CD14-positive monocyte (primary cell): ENCODE measurements around the gene PLAAT4. TPM values are rescaled to one million over a fixed set of nuclear protein-coding genes. Genes with fewer than 3 reads are reported as not detected.

Experiments used
- DNase-seq, 3 donors: peaks; one replicate each; pipeline ENCODE4 v3.0.0-alpha.2; 2011 to 2022
- H2AFZ ChIP-seq: 2 replicates; pipeline ENCODE4 v1.6.0; 2012; ENCODE audit warnings: mild to moderate bottlenecking, low read depth, low read length, inconsistent platforms; ENCODE audit not compliant: insufficient read depth, poor library complexity, severe bottlenecking
- H3K27ac ChIP-seq, 2 donors: 1 replicate in 1 of 2; 2 replicates in 1 of 2; pipeline ENCODE4 v1.5.1; 2012 to 2013; ENCODE audit warnings: low read length in 2 of 2, control low read depth in 1 of 2, inconsistent platforms in 1 of 2, low read depth in 1 of 2, mild to moderate bottlenecking in 1 of 2
- H3K27me3 ChIP-seq, 2 donors: one replicate each; pipeline versions ENCODE4 v1.6.0 to v1.6.1; 2011 to 2013; ENCODE audit warnings: low read length in 2 of 2; ENCODE audit not compliant: control insufficient read depth in 2 of 2, insufficient read depth in 2 of 2
- H3K36me3 ChIP-seq, 2 donors: replicated peaks in 1 of 2; 1 replicate in 1 of 2; 2 replicates in 1 of 2; pipeline versions ENCODE4 v1.5.1 to v1.6.1; 2012 to 2013; ENCODE audit warnings: low read length in 2 of 2, control low read depth in 1 of 2, inconsistent platforms in 1 of 2, mild to moderate bottlenecking in 1 of 2; ENCODE audit not compliant: insufficient read depth in 2 of 2, control insufficient read depth in 1 of 2
- H3K4me1 ChIP-seq, 2 donors: 1 replicate in 1 of 2; 2 replicates in 1 of 2; pipeline versions ENCODE4 v1.5.1 to v1.6.1; 2012 to 2013; ENCODE audit warnings: low read length in 2 of 2, control low read depth in 1 of 2, inconsistent platforms in 1 of 2, mild to moderate bottlenecking in 1 of 2, moderate library complexity in 1 of 2; ENCODE audit not compliant: insufficient read depth in 2 of 2, control insufficient read depth in 1 of 2
- H3K4me2 ChIP-seq: replicated peaks from 2 replicates; pipeline ENCODE3; 2012; ENCODE audit warnings: low read length, moderate library complexity, mild to moderate bottlenecking; ENCODE audit not compliant: poor library complexity, severe bottlenecking; ENCODE audit errors: extremely low read depth
- H3K4me3 ChIP-seq, 3 experiments: fragments of 200-600 bp in 1 of 3; sonication (generic) in 1 of 3; replicated peaks in 1 of 3; 1 replicate in 2 of 3; 2 replicates in 1 of 3; pipeline ENCODE4 v1.5.1; 2011 to 2013; ENCODE audit warnings: low read length in 3 of 3, mild to moderate bottlenecking in 3 of 3, control low read depth in 2 of 3, low read depth in 2 of 3, inconsistent platforms in 1 of 3, moderate library complexity in 1 of 3
- H3K79me2 ChIP-seq: 2 replicates; pipeline ENCODE4 v1.6.0; 2012; ENCODE audit warnings: mild to moderate bottlenecking, control low read depth, inconsistent platforms, low read length, moderate library complexity; ENCODE audit not compliant: insufficient read depth
- H3K9ac ChIP-seq: 2 replicates; pipeline ENCODE4 v1.6.0; 2017; ENCODE audit warnings: low read length, mild to moderate bottlenecking; ENCODE audit not compliant: insufficient read depth, poor library complexity, severe bottlenecking
- H3K9me3 ChIP-seq, 2 donors: replicated peaks in 1 of 2; 1 replicate in 1 of 2; 2 replicates in 1 of 2; pipeline versions ENCODE4 v1.5.1 to v1.6.1; 2012 to 2013; ENCODE audit warnings: low read length in 2 of 2, control low read depth in 1 of 2; ENCODE audit not compliant: control insufficient read depth in 1 of 2, insufficient read depth in 1 of 2
- H4K20me1 ChIP-seq: 2 replicates; pipeline ENCODE4 v1.6.0; 2012; ENCODE audit warnings: mild to moderate bottlenecking, low read length, control low read depth, moderate library complexity; ENCODE audit not compliant: insufficient read depth
- H3K27ac Mint-ChIP-seq, 7 donors: one replicate each; pipeline ENCODE4 v1.8.0; 2020; ENCODE audit warnings: mild to moderate bottlenecking in 7 of 7, mixed read lengths in 7 of 7, moderate library complexity in 6 of 7, inconsistent platforms in 2 of 7
- H3K27me3 Mint-ChIP-seq, 3 donors: one replicate each; pipeline ENCODE4 v1.8.0; 2021 to 2022; ENCODE audit warnings: low read depth in 3 of 3, mild to moderate bottlenecking in 3 of 3, mixed read lengths in 3 of 3, moderate library complexity in 3 of 3, inconsistent platforms in 1 of 3
- H3K36me3 Mint-ChIP-seq, 2 donors: one replicate each; pipeline ENCODE4 v1.8.0; 2020; ENCODE audit warnings: mixed read lengths in 2 of 2, inconsistent platforms in 1 of 2, mild to moderate bottlenecking in 1 of 2
- H3K4me1 Mint-ChIP-seq: one replicate; pipeline ENCODE4 v1.8.0; 2020; ENCODE audit warnings: mild to moderate bottlenecking, mixed read lengths
- H3K4me3 Mint-ChIP-seq, 2 donors: one replicate each; pipeline ENCODE4 v1.8.0; 2020; ENCODE audit warnings: mild to moderate bottlenecking in 2 of 2, mixed read lengths in 2 of 2, moderate library complexity in 1 of 2
- H3K9me3 Mint-ChIP-seq, 7 donors: one replicate each; pipeline ENCODE4 v1.8.0; 2020 to 2022; ENCODE audit warnings: mixed read lengths in 7 of 7, mild to moderate bottlenecking in 6 of 7, moderate library complexity in 6 of 7, inconsistent platforms in 2 of 7
- CTCF ChIP-seq: fragments of 200-600 bp; IDR thresholded peaks from one replicate; pipeline ENCODE4 v1.8.0; 2022; ENCODE audit warnings: antibody characterized with exemption, mild to moderate bottlenecking
- WGBS: methylation state at CpG from one replicate; pipeline ENCODE4 v1.1.5; 2013; ENCODE audit warnings: missing lambda C conversion rate; ENCODE audit not compliant: insufficient coverage; 5-methylcytosine and 5-hydroxymethylcytosine counted together
- intact Hi-C, 2 donors: fragments of 100-400 bp; cut with micrococcal nuclease; formaldehyde crosslinking; loops; one replicate each; pipeline versions ENCODE4 v1.15.0 to v1.15.1; 2023
- polyA plus RNA-seq, 3 donors: library from polyadenylated mRNA; depleted of rRNA in 1 of 3; unstranded in 2 of 3; stranded (reverse) in 1 of 3; fragments of 300-500 nt in 2 of 3; fragments of >200 nt in 1 of 3; fragmentation: Illumina TruSeq in 2 of 3; gene quantifications; 1 replicate in 2 of 3; 2 replicates in 1 of 3; pipeline ENCODE4 v1.2.3, GENCODE V29; 2012 to 2021

PLAAT4 gene
- polyA plus RNA-seq, 3 donors, result 55.2 to 119 (median 101) TPM

GRCh38 chr11:63506876-63507275, 29.7 kb upstream of the PLAAT4 start:
- Histone ChIP-seq H3K4me2 (peak overlapping the region; percentile 87), H3K4me3 (peak overlapping the region; percentile 32 to 79 (median 36)), H3K36me3 (peaks cover 29 to 36% of the 10 kb centered on the region in 2 donors), H3K27ac (peak overlapping the region; percentile 43 to 60), H2AFZ (peak overlapping the region; percentile 38), H3K9me3 (no peaks in the 10 kb centered on the region), H3K4me1 (peaks cover 71 to 73% of the 10 kb centered on the region in 2 donors), H4K20me1 (no peaks in the 10 kb centered on the region), H3K79me2 (peaks cover 22% of the 10 kb centered on the region), H3K27me3 (no peaks in the 10 kb centered on the region), H3K9ac (peak overlapping the region; percentile 44)
- WGBS, result no CpG with 5 or more reads among the region's 2 CpGs
- H3K9me3 Mint-ChIP-seq, result peaks cover 0 to 4% (median under 1%) of the 10 kb centered on the region in 7 donors
- peaks cover 0 to 2% (median 0%) of the 10 kb centered on the region in 3 donors for H3K27me3 Mint-ChIP-seq
- H3K4me1 Mint-ChIP-seq, result peaks cover 70% of the 10 kb centered on the region
- DNase-seq, result no peak
- TF ChIP-seq CTCF, result no peak
- peak overlapping the region; percentile 78 to 97 (median 92) for H3K27ac Mint-ChIP-seq
- peak overlapping the region; percentile 77 to 93 for H3K4me3 Mint-ChIP-seq
- peaks cover 30 to 39% of the 10 kb centered on the region in 2 donors for H3K36me3 Mint-ChIP-seq
- intact Hi-C loops, result loop anchor here in 1 of 2 donors (10.0 kb wide), 1 partner anchor 118 kb away; no protein-coding TSS in a partner anchor

GRCh38 chr11:63507511-63507910, 29.1 kb upstream of the PLAAT4 start:
- Histone ChIP-seq H3K4me2 (peak overlapping the region; percentile 87), H3K27ac (peak overlapping the region; percentile 18 to 60), H3K79me2 (peaks cover 22% of the 10 kb centered on the region), H3K36me3 (peaks cover 35 to 42% of the 10 kb centered on the region in 2 donors), H3K9me3 (no peaks in the 10 kb centered on the region), H4K20me1 (no peaks in the 10 kb centered on the region), H2AFZ (no peak overlapping the region), H3K9ac (no peak overlapping the region), H3K4me1 (peaks cover 65 to 66% of the 10 kb centered on the region in 2 donors), H3K4me3 (peak overlapping the region; percentile 0 to 79 (median 18)), H3K27me3 (no peaks in the 10 kb centered on the region)
- DNase-seq, result no peak
- no peak for TF ChIP-seq CTCF
- Mint-ChIP-seq H3K9me3 (no peaks in the 10 kb centered on the region), H3K27ac (peak overlapping the region in 6 of 7 donors; percentile 57 to 97 (median 86)), H3K36me3 (peaks cover 30 to 45% of the 10 kb centered on the region in 2 donors), H3K4me3 (peak overlapping the region; percentile 45 to 93), H3K27me3 (peaks cover 0 to 2% (median 0%) of the 10 kb centered on the region in 3 donors), H3K4me1 (peaks cover 63% of the 10 kb centered on the region)
- WGBS, result 91% methylated on average over 1 of the region's 2 CpGs
- intact Hi-C loops, result loop anchor here in 1 of 2 donors (10.0 kb wide), 1 partner anchor 117 kb away; no protein-coding TSS in a partner anchor
